HG03108 (cell line): ENCODE results near the gene TMA16.
"Not testable (repeated sequence)": the region's sequence is repeated elsewhere in the genome, so short reads cannot be mapped to it uniquely, and the experiment has no call there.

Source experiments
- ATAC-seq: cut with Tn5 transposase; IDR thresholded peaks from one replicate; pipeline ENCODE4 v1.9.1; 2021; ENCODE audit warnings: moderate library complexity; ENCODE audit not compliant: unreplicated experiment

Gene TMA16

DNA sequence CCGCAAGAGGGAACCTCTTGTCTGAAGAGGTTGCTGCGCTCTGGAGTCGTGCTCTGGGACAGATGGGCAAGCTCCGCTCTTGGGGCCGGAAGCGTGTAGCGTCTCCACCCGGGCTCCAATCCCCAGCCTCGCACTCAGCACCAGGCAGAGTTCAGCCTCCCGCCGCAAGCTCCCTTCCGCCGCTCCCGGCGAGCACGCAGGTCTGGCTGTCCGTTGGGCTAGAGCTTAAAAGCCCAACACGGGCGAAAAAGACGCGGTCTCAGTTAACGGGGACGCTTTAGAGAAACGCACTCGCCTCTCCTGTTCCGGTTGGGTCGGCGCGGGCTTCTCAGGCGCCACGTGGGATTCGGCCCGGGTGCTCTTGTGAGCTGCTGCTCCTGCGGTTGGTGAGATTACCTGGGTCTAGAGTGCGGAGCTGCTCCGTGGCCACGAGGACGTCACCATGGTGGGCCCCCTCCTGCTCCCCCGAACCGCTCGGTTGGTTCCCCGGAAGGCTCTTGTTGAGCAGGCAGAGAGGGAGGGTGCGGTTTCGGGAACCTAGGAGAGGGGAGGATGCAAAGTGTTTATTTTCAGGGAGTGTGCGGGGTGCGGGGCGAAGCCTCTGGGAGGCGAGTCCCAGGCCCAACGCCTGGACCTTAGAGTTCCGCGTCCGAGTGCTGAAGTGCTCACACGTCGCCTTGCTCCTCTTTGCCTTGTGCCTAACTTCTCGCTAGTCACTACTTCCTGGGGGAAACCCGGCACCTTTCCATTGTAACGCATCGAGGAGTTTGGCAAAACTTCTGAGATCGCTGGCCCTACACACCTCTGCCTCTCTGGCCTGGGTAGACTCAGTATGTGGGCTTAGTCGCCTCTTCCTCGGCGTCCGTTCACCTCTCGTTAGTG lies at the start of gene TMA16:
Gene TMA16, plus strand, starts transcription at position 331 of the 882 bp plus-strand sequence. Its CDS starts 112 bp downstream, at position 443.
- peak; percentile 75 for ATAC-seq

DNA sequence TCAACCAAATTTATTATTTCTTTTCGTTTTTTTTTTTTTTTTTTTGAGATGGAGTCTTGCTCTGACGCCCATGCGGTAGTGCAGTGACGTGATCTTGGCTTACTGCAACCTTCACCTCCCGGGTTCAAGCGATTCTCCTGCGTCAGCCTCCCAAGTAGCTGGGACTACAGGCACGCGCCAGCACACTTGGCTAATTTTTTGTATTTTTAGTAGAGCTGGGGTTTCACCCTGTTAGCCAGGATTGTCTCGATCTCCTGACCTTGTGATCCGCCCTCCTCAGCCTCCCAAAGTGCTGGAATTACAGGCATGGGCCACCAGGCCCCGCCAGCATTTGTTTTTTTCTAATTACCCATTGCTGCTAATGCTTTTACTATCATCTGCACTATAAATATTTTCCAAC lies 47.5 kb upstream of the TMA16 start:
- not testable (repeated sequence) for ATAC-seq

DNA sequence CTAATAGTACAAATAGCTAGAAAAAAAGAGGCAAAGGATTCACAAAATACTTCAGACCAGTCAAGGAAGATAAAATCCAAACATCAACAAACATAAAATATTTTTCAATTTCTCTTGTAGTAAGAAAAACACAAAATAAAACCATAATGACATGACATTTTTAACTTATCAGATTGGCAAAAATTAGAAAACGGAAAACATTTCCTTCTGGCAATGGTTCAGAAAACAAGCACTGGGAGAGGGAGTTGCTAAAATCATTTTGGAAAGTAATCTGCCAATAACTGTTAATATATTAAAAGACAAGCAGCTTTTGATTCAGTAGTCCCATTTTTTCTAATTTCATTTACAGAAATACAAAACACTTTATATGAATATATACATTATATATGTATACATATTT lies 47.0 kb upstream of the TMA16 start:
- no peak for ATAC-seq

DNA sequence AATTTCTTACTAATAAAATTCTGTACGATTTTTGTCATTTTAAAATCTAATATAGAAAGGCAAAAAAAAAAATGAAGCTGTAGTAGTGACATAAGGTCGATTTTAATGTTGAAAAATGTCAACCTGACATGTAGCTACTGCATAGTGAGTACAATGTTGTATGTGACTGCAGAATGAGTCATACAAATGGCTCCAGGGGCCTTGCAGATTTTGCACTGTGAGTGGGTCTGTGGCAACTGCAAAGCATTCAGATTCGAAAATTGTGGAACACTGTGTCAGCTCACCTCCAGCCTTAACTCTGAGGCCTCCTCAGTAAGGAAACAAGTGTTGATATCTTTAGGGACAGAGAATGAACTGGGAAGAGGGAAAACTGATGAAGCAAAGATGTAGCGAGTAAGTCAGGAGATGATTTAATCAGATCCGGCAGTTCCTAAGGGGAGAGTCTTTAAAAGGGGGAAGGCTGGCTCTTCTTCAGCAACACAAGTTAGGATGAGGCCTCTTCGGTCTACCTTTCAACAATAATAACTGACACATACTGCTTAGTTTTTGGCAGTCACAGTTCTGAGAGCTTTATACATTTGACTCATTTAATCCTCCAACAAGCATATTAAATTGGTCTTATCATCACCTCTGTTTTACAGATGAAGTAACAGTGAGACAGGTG lies 45.8 kb upstream of the TMA16 start:
- ATAC-seq = no peak

DNA sequence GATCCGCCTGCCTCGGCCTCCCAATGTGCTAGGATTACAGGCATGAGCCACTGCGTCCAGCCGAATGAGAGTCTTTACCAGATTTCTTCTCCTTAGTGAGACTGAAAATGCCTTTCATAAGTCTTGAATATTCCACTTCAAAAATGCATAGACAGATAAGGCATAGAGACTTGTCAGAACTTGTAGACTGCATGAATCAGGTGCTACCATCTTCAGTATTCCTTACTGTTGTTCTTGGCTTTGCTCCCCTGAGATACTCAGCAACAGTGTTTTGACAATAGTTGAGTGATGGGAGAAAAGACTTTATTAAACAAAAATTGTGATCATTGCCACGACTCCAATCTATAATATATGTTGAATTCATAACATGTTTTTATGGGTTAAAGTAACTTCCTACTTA lies 31.9 kb upstream of the TMA16 start:
- ATAC-seq = no peak

DNA sequence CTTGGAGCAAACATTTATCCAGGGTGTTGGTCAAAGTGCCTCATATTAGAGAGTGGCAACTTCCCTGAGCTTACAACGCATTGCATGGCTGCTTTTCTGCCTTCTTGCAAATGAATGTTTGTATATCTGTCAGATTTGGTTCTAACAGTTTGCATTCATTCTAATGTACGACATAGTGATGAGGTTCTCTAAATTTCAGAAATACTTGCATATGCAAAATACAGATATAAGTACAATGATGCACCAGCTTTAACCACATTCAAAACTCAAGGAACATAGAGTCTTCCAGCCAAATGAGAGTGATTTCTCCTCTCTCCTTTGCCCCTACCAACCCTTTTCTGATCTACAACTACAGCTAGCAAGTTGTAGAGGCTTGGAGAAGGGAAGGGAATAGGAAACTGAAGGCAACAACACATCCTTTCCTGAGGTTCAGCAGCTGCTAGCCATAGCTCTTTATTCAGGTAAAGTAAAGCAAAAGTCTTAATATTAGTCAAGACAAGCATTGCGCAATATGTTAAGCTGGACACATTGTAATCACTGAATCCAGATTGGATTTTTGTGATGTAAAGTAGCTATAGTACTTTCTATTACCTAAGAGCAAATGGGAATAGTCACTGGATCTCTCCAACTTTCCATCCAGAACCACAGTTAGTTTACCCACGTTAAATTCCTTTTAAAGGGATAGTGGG lies 27.3 kb upstream of the TMA16 start:
- no peak for ATAC-seq

DNA sequence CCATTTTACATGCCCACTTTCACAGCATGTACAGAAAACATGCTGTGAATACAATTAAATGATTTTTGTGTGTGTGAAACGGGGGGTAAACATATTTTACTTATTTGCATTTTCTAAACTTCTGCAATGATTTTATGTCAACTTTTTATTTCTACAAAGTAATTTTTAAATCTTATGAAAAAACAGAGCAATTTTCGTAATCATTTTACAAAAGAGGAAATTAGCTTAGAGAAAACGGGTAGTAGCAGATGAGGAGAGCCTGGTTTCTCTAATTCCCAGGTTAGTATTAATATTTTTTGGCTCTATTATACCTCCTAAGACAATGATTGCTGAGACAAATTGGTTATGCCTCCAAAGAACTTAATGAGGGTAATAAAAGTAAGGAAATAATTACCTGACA lies 24.1 kb upstream of the TMA16 start:
- no peak for ATAC-seq

DNA sequence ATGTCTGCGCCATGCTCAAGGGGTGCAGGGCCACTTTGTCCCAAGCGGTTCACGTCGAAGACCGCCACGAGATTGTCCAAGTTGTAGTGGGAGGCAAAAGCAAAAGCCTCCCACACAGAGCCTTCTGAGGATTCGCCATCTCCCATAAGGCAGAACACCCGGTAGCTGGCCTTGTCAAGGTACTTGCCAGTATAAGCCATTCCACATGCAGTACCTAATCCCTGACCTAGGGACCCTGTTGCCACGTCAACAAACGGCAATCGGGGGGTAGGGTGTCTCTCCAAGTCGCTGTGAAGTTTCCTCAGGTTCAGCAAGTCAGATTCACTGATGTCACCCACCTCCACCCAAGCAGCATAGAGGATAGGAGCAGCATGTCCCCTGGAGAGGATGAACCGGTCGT lies 21.4 kb upstream of the TMA16 start:
- ATAC-seq = no peak

DNA sequence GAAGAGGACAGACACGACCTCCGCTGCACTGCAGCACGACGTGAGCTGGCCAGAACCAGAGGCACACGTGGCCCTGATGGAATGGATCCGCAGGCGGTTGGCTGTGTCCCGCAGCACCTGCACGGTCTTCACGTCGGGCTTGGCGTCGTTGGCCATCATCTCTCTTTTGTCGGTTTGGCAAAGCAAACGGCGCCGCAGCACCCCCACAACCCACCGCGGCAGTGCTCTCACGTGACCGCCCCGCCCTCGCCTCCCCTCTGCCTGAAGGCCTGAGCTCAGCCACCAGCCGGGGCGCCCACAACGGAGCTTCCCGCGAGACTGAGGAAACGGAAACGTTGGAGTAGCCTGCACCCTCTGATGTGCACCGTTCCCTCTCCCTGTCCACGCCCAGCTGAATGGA lies 20.9 kb upstream of the TMA16 start, which contains the start of gene TKTL2:
Gene TKTL2, minus strand, starts transcription at position 179 of the 400 bp plus-strand sequence. Its CDS starts 20 bp downstream, at position 159.
- ATAC-seq = no peak

DNA sequence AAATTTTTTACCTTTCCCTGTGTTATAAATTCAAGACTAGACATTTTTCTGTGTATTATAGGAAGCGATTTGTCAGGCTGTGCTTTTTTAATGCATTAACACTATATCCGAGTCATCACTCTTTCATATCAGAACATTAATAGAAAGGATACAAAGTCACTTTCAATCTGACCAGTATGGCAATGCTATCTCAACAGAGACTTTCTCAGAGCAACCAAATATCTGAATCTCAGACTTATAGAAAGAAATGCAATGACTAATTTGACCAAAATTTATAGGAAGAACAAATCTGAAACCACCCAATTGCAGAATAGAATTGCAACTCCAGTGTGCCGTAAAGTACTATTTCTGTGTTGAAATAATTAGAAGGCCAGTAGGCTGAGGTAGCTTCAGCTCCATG lies 20.5 kb upstream of the TMA16 start:
- no peak for ATAC-seq

DNA sequence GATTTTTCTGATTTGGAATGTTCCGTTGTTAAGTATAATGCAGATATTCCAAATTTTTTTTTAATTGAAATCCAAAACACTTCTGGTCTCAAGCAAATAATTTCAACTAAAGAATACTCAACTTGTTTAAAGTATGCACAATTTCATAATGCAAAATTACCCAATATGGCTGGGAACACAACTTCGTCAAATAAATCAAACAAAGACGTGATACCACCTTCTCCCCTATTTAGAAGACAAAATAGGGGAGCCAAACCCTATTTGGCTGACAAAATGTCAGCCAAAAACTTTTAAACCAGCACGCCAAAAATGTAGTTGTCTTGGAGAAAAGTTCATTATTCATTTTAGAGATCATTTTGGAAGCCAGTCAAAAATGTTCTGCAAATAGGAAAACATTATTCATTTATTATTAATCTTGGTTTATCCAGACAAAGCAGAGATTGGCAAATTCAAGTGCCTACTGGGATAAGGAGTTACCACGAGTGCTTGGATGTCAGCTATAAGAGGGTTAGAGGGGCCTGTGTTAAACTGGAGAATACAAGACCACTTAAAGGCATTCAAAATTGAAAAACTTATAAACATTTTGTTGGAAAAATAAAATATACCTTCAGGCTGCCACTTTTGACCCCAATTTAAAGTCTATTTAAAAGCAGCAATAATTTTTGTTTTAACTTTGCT lies 17.6 kb upstream of the TMA16 start:
- no peak for ATAC-seq

DNA sequence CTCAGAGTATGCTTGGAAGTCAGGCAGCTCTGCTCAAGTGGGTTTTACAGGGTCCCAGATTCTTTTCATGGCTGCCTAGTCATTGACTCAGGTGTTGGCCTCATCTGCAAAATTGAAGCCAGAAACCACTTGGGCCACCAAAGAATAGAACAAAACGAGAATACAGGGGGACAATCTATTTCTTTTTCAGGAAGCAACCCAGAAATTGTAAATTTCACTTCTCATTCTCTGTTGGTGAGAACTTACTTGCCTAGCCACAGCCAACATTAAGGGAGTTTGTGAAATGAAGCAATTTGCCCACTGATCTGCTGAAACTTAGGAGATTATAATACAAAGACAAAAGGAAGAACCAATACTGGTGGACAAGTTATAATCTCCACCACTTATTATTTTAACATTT lies 12.3 kb upstream of the TMA16 start:
- no peak for ATAC-seq

DNA sequence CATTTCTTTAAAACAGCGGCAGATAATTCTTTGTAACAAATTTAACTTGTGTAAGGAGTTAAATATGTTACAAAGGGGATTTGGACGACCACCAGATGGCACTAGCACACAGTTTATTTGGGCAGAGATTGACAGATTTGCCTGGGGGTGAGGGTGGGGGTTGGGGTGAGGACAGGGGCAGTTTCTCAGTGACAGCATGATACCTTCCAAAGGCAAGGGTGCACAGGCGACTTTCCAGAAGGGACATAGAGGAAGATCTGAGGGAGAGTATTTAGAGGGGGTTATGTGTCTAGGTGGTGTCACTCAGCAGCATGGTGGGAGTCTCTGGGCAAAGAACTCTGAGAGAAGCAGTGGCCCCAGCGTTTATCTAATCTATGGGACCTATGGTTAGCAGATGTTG lies 9.6 kb upstream of the TMA16 start:
- ATAC-seq = no peak

DNA sequence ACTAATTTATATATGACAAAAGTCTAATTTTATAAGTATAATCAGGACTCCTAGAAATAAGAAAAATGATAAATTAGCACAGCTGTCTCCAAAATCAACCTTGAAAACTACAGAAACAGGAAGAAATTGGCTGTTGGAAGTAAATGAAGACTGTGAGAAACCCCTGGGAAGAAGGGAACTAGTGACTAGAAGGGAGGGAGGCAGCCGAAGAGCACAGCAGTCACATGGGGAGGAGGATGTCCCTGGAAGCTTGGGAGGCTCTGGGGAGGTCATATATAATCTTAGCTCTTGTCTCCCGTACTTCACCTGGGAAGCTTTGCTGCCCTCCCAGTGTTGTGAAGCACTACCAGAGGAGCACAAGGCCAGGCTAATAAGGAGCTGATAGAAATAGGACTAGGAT lies 8.9 kb upstream of the TMA16 start:
- ATAC-seq = no peak

DNA sequence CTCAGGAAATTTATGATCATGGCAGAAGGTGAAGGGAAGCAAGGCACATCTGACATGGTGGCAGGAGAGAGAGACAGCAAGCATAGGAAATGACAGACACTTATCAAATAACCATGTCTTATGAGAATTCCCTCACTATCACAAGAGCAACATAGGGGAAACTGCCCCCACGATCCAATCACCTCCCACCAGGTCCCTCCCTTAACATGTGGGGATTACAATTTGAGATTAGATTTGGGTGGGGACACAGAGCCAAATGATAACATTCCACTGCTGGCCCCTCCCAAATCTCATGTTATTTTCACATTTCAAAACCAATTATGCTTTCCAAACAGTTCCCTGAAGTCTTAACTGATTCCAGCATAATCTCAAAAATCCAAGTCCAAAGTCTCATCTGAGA lies 8.2 kb upstream of the TMA16 start:
- no peak for ATAC-seq

DNA sequence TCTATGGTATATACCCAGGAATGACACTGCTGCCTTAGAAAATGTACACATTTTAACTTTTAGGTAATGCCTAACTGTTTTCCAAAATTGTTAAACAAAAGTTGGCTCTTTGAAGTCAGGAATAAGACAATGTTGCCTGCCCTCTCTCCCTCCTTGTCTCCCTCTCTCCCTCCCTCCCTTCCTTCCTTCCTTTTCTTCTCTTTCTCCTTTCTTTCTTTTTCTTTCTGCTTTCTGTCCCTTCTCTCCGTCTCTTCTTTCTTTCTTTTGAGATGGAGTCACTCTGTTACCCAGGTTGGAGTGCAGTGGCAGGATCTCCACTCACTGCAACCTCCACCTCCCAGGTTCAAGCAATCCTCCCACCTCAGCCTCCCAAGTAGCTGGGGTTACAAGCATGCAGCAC lies 4.6 kb upstream of the TMA16 start:
- no peak for ATAC-seq

DNA sequence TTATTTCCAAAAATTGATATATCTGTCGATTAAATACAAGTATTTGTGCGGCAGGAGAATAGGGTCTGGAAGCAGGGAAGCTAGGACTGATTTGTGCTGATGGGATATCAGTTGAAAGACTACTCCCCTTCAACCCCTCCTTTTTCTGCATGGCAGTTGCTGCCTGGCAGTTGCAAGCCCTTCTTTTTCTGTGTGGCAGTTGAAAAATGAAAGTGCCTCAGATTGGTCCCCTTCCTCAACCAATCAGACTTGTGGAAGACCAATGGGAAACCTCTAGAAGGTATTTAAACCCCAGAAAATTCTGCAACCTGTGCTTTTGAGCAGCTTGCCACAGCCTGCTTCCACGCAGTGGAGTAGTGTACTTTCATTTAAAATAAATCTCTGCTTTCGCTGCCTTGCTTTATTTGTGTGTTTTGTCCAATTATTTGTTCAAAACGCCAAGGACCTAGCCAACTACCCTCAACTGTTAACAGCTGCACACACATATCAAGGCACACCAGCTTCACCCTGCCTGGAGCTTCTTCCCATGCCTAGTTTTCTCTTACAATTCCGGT lies 1.5 kb upstream of the TMA16 start:
- no peak for ATAC-seq

DNA sequence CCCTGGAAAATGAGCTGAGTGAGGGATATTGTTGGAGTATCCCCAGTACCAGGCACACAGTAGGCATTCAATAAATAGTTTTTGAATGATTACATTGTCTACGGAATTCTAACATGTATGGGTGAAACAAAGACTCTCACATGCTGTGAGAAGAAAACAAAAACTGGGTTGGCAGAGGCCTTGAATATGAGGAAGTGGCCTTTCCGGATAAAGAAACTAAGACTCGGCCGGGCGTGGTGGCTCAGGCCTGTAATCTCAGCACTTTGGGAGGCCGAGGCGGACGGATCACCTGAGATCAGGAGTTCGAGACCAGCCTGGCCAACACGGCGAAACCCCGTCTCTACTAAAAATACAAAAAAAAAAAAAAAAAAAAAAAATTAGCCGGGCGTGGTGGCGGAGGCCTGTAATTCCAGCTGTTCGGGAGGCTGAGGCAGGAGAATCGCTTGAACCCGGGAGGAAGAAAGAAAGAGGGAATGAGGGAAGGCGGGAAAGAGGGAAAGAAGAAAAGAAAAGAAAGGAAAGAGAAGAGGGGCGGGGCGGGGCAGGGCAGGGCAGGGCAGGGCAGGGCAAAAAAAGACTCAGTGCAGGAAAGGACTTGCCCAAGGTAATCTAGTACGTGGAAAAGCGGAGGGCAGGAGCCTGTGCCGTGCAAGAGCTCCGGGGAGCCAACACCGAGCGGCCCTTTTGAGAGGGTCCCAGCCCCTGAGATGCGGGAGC lies 689 bp upstream of the TMA16 start:
- peak; percentile 21 for ATAC-seq

DNA sequence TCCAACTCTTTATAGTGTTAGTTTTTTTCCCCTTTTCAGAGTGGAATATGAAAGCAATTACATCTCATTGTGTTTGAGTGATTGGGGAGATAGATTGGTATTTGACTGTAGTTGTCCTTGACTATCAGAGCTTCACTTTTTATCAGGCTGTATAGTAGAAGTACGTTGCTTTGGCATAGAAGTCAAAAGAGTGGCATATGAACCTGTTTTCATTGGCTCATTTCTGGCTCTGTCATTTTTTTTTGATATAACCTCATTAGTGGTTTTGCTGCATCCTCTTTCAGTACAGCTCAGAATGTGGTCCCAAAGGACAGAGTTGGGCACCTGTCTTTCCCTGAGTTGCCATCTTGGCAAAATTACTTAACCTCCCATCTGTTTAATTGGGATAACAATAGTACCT lies 1.4 kb downstream of the TMA16 start:
- ATAC-seq = peak; percentile 31

DNA sequence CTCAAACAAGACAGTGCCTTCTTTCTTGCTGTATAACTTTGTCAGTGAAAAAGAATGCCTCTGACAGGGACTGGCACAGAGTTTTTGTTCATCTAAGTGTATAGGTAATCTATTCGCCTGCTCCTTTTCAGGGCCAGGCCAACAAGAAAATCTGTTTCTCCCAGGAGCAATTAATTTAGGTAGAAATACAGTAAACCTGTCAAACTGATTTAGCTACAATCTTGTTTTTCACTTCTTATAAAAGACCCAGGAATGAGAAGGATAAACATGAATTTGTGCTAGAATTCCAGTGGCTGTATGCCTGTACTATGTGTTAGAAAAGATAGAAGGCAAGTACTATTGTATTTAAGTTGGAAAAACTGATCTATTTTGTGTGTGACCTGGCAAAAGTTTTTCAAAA lies 6.1 kb downstream of the TMA16 start:
- ATAC-seq = no peak
